ACC112 (cell line): ENCODE results near the gene KCMF1.
A peak's percentile ranks its signal among the peaks of the same experiment; 100 is the strongest.

Experiments used
- H2AFZ ChIP-seq: fragments of 200-600 bp; sonication (generic); one replicate; pipeline ENCODE4 v1.6.0; 2017; ENCODE audit warnings: antibody characterized with exemption, low read length; ENCODE audit not compliant: unreplicated experiment
- H3K27ac ChIP-seq: fragments of 200-600 bp; sonication (generic); 2 replicates; pipeline ENCODE4 v1.5.1; 2014; ENCODE audit warnings: low read depth, mild to moderate bottlenecking, antibody characterized with exemption, low read length, moderate library complexity
- H3K27me3 ChIP-seq: fragments of 200-600 bp; sonication (generic); 2 replicates; pipeline ENCODE4 v1.6.1; 2014; ENCODE audit warnings: mild to moderate bottlenecking, antibody characterized with exemption, low read length, moderate library complexity, mixed read lengths; ENCODE audit not compliant: insufficient read depth
- H3K36me3 ChIP-seq: fragments of 200-600 bp; sonication (generic); 2 replicates; pipeline ENCODE4 v1.6.1; 2016; ENCODE audit warnings: mild to moderate bottlenecking, antibody characterized with exemption, low read length, moderate library complexity, mixed read lengths; ENCODE audit not compliant: insufficient read depth
- H3K4me1 ChIP-seq: fragments of 200-600 bp; sonication (generic); one replicate; pipeline ENCODE4 v1.6.1; 2016; ENCODE audit warnings: low read length, mixed read lengths; ENCODE audit not compliant: insufficient read depth, unreplicated experiment, control insufficient read depth
- H3K4me3 ChIP-seq: fragments of 200-600 bp; sonication (generic); 2 replicates; pipeline ENCODE4 v1.5.1; 2014; ENCODE audit warnings: mild to moderate bottlenecking, low read depth, low read length
- H3K79me2 ChIP-seq: fragments of 200-600 bp; sonication (generic); one replicate; pipeline ENCODE4 v1.6.0; 2016; ENCODE audit warnings: low read length; ENCODE audit not compliant: control insufficient read depth, unreplicated experiment, insufficient read depth

KCMF1 gene

GRCh38 chr2:85062565-85062964 lies 91.6 kb downstream of the KCMF1 start:
- Histone ChIP-seq H3K4me3 (no peak overlapping the region), H3K27me3 (peaks cover 23% of the 10 kb centered on the region), H3K36me3 (no peaks in the 10 kb centered on the region), H3K27ac (no peak overlapping the region), H3K4me1 (peaks cover 5% of the 10 kb centered on the region), H2AFZ (no peak overlapping the region), H3K79me2 (no peaks in the 10 kb centered on the region)

GRCh38 chr2:85063981-85064599 lies 93.1 kb downstream of the KCMF1 start:
- H3K4me1 ChIP-seq, result peaks cover 5% of the 10 kb centered on the region
- H3K79me2 ChIP-seq, result no peaks in the 10 kb centered on the region
- H3K27me3 ChIP-seq, result peaks cover 23% of the 10 kb centered on the region
- no peak overlapping the region for H3K4me3 ChIP-seq
- no peaks in the 10 kb centered on the region for H3K36me3 ChIP-seq
- no peak overlapping the region for H2AFZ ChIP-seq
- H3K27ac ChIP-seq, result no peak overlapping the region

DNA sequence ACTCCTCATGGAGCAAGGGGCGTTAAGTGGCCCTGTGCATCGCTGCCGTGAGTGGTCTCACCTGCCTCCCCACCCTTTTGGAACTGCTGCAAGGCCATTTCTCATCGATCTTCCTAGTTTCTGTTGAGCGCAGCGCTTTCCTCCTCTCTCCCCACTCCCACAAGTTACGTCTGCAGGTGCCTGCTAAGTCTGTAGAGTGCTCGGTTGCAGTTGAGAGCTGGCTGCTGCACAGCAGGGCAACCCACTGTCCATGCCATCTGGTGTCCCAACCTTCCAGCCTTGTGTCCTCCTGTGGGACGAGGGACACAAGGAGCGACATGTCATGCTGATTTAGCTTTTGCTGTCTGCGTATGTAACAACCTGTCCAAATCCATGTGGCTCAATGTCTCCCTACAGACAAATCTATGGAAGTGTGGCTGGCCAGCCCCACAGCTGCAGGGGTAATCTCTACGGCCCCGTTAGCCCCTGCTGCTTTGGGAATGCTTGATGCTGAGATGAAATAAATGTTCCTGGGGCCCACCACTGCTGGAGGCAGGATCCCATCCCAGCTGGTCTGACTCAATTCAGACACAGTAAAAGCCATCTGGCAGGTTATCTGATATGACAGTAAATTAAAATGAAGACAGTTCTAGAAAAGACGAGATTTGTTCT lies 94.1 kb downstream of the KCMF1 start:
- Histone ChIP-seq H3K36me3 (no peaks in the 10 kb centered on the region), H3K27ac (no peak overlapping the region), H2AFZ (no peak overlapping the region), H3K27me3 (peaks cover 23% of the 10 kb centered on the region), H3K4me3 (no peak overlapping the region), H3K79me2 (no peaks in the 10 kb centered on the region), H3K4me1 (peaks cover 5% of the 10 kb centered on the region)

DNA sequence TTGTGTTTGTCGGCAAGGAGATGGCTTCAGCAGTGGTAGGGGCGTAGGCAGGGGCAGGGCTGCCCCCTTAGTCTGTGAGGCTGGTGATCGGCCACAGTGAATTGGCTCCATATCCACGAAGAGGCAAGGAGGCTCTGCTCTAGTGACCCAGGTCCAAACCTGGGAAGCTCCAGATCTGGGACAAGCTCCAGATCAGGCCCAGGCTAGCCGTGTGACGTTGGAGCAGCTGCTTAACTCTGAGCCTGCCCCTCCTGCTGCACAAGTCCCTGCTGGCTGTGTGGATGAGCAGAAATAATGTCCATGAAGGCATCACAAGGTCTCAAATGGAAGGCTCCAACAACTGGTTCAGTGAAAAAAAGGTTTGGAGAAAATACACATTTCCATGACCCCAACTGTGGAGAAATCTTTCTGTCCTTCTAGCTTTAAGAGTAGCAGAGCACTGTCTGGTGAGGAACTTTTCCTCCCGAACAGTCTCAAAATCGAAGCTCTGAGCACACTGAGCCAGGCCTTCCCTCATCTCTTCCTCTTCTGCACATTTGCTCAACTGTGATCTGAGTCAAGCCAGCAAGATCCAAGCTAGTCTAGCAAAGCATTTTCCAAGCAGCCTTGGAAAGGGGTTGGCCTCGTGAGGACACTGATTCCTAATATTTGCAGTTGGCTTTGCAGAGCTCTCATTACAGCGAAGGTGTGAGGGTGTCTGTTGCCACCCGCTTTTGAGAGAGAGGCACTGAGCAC lies 95.2 kb downstream of the KCMF1 start:
- H3K79me2 ChIP-seq, result no peaks in the 10 kb centered on the region
- H3K27me3 ChIP-seq, result peaks cover 22% of the 10 kb centered on the region
- no peak overlapping the region for H3K27ac ChIP-seq
- H3K4me3 ChIP-seq, result no peak overlapping the region; the same call in 1 of the 2 replicates
- peaks cover 9% of the 10 kb centered on the region for H3K4me1 ChIP-seq
- no peaks in the 10 kb centered on the region for H3K36me3 ChIP-seq
- no peak overlapping the region for H2AFZ ChIP-seq

DNA sequence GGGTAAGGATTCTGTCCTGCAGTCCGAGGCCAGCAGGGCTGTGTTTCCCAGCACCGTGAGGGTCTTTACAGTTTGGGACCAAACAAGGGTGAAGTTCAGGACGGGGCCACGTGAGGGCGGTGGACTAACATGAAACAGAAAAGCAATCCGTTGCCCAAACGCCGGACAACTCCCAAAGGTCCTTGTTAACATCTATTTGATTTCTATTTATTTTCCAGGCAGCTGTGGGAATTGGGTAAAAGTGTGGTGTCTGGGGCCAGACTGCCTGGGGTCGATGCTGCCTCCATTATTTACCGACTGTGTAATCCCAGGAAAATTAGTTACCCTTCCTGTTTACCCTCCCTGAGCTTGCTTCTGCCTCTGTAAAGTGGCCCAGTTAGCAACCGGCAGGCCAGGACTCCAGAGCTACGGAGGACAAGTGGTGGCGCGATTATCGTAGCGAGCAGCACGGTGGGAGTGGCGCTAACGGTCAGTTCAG lies 96.0 kb downstream of the KCMF1 start:
- H3K4me3 ChIP-seq, result peak overlapping the region; percentile 69

GRCh38 chr2:85071096-85071495 lies 100.1 kb downstream of the KCMF1 start:
- H3K4me1 ChIP-seq, result peaks cover 11% of the 10 kb centered on the region
- H3K4me3 ChIP-seq, result no peak overlapping the region
- H3K36me3 ChIP-seq, result no peaks in the 10 kb centered on the region
- no peak overlapping the region for H2AFZ ChIP-seq
- H3K27me3 ChIP-seq, result 0 out of 2 replicates have a peak, but pooled peaks cover under 1% of the 10 kb centered on the region
- H3K79me2 ChIP-seq, result no peaks in the 10 kb centered on the region
- H3K27ac ChIP-seq, result no peak overlapping the region

More for the DNA sequence above, 96.0 kb downstream of the KCMF1 start:
- Histone ChIP-seq H3K79me2 (no peaks in the 10 kb centered on the region), H2AFZ (peak overlapping the region; percentile 51), H3K27ac (no peak overlapping the region), H3K27me3 (peaks cover 15% of the 10 kb centered on the region; the same call in 1 of the 2 replicates), H3K4me1 (peaks cover 11% of the 10 kb centered on the region), H3K36me3 (no peaks in the 10 kb centered on the region)

- H2AFZ ChIP-seq, result no peak overlapping the region
- no peak overlapping the region for H3K4me3 ChIP-seq
- no peaks in the 10 kb centered on the region for H3K36me3 ChIP-seq
- H3K4me1 ChIP-seq, result peaks cover 6% of the 10 kb centered on the region
- no peaks in the 10 kb centered on the region for H3K79me2 ChIP-seq
- H3K27ac ChIP-seq, result no peak overlapping the region
- no peaks in the 10 kb centered on the region for H3K27me3 ChIP-seq
Observed at GRCh38 chr2:85073033-85073432, 102.1 kb downstream of the KCMF1 start.

DNA sequence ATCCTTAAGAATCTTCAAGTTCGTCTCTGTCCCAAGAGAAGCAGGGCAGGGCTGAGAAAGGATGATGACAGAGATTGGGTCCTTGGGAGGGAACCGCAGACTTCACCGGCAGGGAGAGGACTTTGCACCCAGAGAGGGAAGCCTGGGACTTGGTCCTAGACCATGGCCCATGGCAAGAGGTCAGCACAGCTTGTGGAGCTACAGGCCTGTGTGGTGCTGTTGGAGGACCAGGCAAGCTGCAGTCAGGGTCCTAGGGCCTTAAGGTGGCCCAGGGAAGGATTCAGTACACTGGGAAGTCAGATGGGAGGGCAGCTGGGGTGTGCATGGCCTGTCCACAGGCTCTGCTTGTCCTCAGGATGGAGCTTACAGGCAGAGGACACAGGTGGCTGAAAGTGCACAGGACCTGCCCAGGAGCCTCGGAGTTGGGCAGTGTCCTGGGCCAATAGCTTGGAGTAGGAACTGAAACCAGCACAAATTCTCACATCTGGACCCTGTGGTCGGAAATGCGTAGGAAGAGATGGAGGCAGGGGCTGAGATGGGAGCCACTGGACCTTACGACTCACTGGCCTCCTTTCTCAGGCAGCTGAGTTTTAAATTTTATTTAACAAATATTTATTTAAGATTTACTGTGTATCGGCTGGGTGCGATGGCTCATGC lies 105.8 kb downstream of the KCMF1 start:
- Histone ChIP-seq H3K27me3 (peaks cover 13% of the 10 kb centered on the region), H3K27ac (no peak overlapping the region), H3K79me2 (no peaks in the 10 kb centered on the region), H3K36me3 (no peaks in the 10 kb centered on the region), H2AFZ (no peak overlapping the region), H3K4me1 (no peaks in the 10 kb centered on the region), H3K4me3 (no peak overlapping the region)

GRCh38 chr2:85077859-85078419 lies 107.0 kb downstream of the KCMF1 start:
- H3K4me1 ChIP-seq, result no peaks in the 10 kb centered on the region
- H3K79me2 ChIP-seq, result no peaks in the 10 kb centered on the region
- H3K4me3 ChIP-seq, result no peak overlapping the region
- peaks cover 25% of the 10 kb centered on the region for H3K27me3 ChIP-seq
- no peak overlapping the region for H3K27ac ChIP-seq
- H2AFZ ChIP-seq, result no peak overlapping the region
- H3K36me3 ChIP-seq, result no peaks in the 10 kb centered on the region

DNA sequence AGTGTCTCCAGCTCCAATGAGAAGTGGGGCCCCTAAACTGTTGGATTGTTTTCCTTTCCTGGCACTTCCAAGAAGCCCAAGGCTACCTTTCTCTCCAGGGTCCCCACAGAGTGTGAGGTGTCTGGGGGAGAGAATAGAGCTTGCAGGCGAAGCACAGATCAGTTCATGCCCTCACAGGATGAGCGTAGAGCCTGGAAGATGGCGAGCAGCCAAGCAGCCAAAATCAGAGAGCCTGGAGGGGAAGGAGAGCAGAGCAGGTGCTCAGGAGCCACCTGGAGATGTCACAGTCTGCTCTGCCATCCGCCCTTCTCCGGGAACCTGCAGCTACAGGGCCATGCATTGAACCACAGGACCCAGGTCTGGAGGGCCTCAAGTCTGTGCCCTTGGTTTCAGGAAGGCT lies 107.6 kb downstream of the KCMF1 start:
- no peaks in the 10 kb centered on the region for H3K36me3 ChIP-seq
- H3K4me3 ChIP-seq, result no peak overlapping the region
- no peaks in the 10 kb centered on the region for H3K4me1 ChIP-seq
- no peak overlapping the region for H2AFZ ChIP-seq
- peaks cover 31% of the 10 kb centered on the region for H3K27me3 ChIP-seq
- no peaks in the 10 kb centered on the region for H3K79me2 ChIP-seq
- H3K27ac ChIP-seq, result no peak overlapping the region
